Measurements from ENCODE around the gene OR8D4.
"Not testable (repeated sequence)": the region's sequence is repeated elsewhere in the genome, so short reads cannot be mapped to it uniquely, and the experiment has no call there.

The OR8D4 gene

GRCh38 chr11:123901867-123902266, at the start of gene OR8D4:
TSS of gene OR8D4 (plus strand) at chr11:123902167. CDS start at chr11:123906432, 4,265 bp downstream.
- DNase-seq: no peak

GRCh38 chr11:123852321-123852720, 49.6 kb upstream of the OR8D4 start:
- no peak for DNase-seq

- no peak for DNase-seq
Measured at GRCh38 chr11:123853038-123853437, 48.9 kb upstream of the OR8D4 start.

DNA sequence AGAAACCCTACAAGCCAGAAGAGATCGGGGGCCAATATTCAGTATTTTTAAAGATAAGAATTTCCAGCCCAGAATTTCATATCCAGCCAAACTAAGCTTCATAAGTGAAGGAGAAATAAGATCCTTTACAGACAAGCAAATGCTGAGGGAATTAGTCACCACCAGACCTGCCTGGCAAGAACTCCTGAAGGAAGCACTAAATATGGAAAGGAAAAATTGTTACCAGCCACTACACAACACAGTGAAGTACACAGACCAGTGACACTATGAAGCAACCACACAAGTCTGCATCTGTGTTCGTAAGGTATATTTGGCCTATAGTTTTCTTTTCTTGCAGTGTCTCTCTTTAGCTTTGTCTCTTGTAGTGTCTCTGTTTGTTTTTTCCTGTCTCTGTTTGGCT, 45.5 kb upstream of the OR8D4 start:
- no peak for DNase-seq

- DNase-seq: no peak
Measured at GRCh38 chr11:123859731-123860130, 42.2 kb upstream of the OR8D4 start.

DNA sequence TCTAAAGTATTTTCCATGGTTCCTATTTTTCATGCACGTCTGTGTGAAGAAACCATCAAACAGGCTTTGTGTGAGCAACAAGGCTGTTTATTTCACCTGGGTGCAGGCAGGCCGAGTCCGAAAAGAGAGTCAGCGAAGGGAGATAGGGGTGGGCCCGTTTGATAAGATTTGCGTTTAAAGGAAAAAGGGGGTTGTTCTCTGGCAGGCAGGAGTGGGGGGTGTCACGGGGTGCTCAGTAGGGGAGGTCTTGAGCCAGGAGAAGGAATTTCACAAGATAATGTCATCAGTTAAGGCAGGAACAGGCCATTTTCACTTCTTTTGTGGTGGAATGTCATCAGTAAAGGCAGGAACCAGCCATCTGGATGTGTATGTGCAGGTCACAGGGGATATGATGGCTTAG, 36.7 kb upstream of the OR8D4 start:
- not testable (repeated sequence) for DNase-seq

GRCh38 chr11:123867795-123868194, 34.2 kb upstream of the OR8D4 start:
- DNase-seq: not testable (repeated sequence)

DNA sequence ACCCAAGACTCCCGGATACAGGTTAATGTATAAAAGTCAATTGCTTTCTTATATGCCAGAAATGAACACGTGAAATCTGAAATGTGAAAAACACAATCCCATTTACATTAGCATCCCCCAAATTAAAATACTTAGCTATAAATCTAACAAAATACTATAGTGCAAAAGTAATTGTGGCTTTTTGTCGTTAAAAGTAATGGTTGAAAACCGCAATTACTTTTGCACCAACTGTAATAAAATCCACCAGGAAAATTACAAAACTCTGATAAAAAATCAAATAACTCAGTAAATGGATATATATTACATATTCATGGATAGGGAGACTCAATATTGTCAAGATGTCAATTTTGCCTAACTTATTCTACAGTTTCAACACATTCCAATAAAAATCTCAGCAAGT, 21.1 kb upstream of the OR8D4 start:
- DNase-seq: no peak

GRCh38 chr11:123885570-123885969, 16.4 kb upstream of the OR8D4 start, which contains the start of gene TMEM225:
TSS of gene TMEM225 (minus strand) at chr11:123885670. CDS start at chr11:123885425, 245 bp downstream.
- DNase-seq: no peak

DNA sequence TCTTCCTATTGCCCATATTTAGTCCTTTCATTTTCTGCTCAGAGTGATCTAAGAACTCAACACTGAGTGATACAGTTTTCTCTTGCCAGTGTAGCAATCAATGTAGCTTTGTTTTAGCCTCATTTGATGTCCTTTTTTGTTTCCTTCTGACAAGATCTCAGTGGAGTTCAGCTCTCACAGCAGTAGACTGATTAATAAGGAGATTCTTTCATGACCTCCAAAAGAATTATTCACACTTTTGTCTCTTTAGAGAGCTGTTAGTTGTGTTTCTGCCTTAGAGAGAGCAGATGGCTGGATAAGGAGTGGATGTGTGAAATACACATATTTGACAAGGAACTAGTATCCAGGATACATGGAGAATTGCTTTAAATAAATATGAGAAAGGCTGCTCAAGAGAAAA, 9.9 kb upstream of the OR8D4 start:
- no peak for DNase-seq

DNA sequence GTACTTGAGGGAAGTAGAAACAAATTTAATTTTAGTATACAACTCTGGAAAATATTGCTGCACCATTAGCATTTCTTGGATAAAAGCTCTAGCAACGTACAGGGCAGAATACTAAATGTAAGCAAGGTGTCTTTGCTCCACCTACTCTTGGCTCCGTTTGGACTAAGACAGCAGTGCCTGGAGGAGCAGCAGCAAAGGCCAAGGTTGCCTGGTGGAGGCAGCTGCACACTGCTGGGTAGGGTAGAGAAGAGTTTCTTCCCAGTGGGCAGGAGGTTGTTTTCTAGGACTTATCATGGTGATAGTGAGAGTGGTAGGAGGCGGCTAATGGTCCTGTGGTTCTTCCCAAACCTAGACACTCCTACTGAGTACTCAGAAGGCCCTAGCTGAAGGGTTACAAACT, 2.2 kb upstream of the OR8D4 start:
- DNase-seq: no peak

DNA sequence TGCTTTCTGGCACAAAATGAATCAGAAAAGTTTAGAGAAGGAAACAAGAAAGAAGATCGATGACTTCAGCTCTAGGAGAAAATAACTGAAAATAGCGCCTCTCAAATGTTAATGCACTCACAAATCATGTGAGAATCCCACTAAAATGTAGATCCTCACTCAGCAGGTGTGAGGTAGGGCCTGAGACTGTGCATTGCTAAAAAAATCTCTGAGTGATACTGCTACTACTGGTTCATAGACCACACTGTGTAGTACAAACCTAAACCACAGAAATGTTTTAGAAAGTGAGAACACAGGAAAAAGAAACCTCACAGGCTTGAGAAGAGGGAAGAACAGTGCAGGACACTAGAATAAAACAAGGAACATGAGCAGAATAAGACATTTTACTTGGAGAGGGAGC, 2.0 kb downstream of the OR8D4 start:
- no peak for DNase-seq

DNA sequence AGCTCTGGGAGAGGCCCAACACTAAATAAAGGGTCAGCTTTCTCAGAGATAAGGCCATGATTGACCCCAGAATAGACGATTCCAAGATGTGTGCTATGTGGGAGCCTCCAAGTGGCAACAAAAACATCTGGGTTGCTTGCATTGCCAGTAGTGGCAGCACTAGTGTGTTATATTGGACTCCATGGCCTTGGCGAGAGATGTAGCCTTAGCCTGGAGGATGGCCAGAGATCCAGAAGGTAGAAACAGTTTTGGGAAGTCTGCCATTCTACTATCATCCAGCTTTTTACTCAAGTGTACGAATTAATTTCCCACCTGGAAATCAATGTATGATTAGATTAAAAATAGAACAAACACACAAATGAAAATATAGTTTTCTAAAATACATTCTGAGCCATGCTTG, 3.0 kb downstream of the OR8D4 start:
- DNase-seq: no peak

DNA sequence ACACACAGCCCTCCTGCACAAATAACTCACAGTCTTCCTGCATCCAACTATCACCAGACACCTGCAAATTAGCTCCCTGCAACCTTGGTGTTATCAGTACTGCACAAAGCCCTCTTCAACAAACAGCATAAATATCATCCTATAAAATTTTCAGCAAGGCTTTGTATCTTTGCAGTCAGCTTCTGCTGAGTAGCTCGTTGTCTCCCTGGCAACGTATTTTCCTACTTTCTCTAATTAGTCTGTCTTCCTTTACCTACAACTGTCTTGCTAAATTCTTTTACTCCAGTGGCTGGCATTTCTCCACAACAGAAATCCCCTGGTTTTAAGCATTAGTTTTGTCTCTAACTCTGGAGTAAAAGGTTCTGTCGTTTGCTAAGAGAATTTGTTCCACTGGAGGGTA, 3.9 kb downstream of the OR8D4 start:
- no peak for DNase-seq

GRCh38 chr11:123920943-123921342, 19.0 kb downstream of the OR8D4 start:
- DNase-seq: no peak

DNA sequence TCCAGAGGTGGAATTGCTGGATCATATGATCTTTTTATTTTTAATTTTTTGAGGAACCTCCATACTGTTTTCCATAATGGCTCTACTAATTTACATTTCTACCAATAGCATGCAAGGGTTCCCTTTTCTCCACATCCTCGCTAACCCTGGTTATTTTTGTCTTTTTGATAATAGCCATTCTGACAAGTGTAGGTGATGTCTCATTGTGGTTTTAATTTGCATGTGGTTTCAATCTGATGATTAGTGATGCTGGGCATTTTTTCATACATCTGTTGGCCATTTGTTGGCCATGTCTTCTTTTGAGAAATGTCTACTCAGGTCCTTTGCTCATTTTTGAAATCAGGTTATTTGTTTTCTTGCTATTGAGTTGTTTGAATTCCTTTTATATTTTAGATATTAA, 22.1 kb downstream of the OR8D4 start:
- no peak for DNase-seq

DNA sequence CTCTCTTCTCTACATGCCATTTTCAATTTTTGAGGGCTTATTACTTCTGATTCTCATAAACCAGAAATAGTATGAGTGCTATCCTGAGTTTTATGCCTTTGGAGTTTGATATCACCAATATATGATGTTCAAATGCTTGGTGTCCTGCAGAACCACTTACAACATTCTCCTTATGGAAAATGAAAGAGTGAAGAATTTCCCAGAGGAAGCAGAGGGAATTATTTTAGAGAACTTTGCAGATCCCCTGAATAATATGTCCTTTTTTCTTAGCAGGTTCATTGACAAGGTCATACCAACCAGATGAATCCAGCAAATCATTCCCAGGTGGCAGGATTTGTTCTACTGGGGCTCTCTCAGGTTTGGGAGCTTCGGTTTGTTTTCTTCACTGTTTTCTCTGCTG, 37.4 kb downstream of the OR8D4 start, which contains the start of gene OR4D5:
Gene OR4D5, plus strand, starts transcription at position 301 of the 400 bp plus-strand sequence. Its CDS starts 0 bp downstream, at position 301.
- no peak for DNase-seq

GRCh38 chr11:123942413-123942812, 40.4 kb downstream of the OR8D4 start:
- no peak for DNase-seq

GRCh38 chr11:123943738-123944137, 41.8 kb downstream of the OR8D4 start, which contains the start of gene OR6T1:
TSS of gene OR6T1 (minus strand) at chr11:123943838. CDS start at chr11:123943838, 0 bp downstream.
- DNase-seq: no peak

GRCh38 chr11:123945132-123945531, 43.2 kb downstream of the OR8D4 start:
- DNase-seq: no peak

DNA sequence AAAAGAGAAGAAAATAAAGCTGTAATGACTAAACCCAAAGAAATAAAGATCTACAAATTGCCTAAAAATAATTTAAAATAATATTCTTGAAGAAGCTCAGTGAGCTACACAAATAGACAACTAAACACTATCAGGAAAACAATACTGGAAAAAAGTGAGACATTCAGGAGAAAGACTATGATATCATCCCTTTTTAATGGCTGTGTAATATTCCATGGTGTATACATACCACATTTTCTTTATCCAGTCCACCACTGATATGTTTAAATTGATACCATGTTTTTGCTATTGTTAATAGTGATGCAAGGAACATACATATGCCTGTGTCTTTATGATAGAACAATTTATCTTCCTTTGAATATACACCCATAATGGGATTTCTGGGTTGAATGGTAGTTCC, 54.8 kb downstream of the OR8D4 start:
- DNase-seq: no peak

All from GF-D8 (cell line).